Measurements from ENCODE around the gene SLC9C2. TPM values are rescaled to one million over a fixed set of nuclear protein-coding genes. Genes with fewer than 3 reads are reported as not detected.

The SLC9C2 gene
- total RNA-seq, 1 experiment from 2014 or later: not detected

- intact Hi-C loops (cut with micrococcal nuclease; ENCODE audit: unreplicated experiment) (no loop called here), in situ Hi-C loops (cut with HindIII; ENCODE audit: low pct_unique_long_range_greater_than_20kb, low sequenced_read_pairs) (no loop called here)
- Histone ChIP-seq H3K4me3 (ENCODE audit: low read depth in 2 of 2, low read length in 2 of 2) (no peak overlapping the region), H3K27me3 (ENCODE audit: control insufficient read depth, insufficient read depth, low read length) (no peaks in the 10 kb centered on the region; the same call in 1 of the 2 replicates), H3K27ac (ENCODE audit: low read length) (no peak overlapping the region), H3K4me1 (ENCODE audit: control insufficient read depth, insufficient read depth, low read length) (no peaks in the 10 kb centered on the region), H3K9me3 (ENCODE audit: control insufficient read depth, insufficient read depth, low read depth, low read length) (no peaks in the 10 kb centered on the region), H3K36me3 (ENCODE audit: control insufficient read depth, insufficient read depth, low read length) (no peaks in the 10 kb centered on the region)
- TF ChIP-seq TCF7L2 (IDR thresholded peaks at IDR 0.05; ENCODE audit: low read depth, low read length) (no peak), POLR2AphosphoS5 (IDR thresholded peaks at IDR 0.05; ENCODE audit: low read depth, low read length) (no peak), REST (IDR thresholded peaks at IDR 0.05; ENCODE audit: insufficient read depth in 1 of 2, low read depth in 2 of 2, low read length in 1 of 2) (no peak), SIN3A (IDR thresholded peaks at IDR 0.05; ENCODE audit: borderline replicate concordance, insufficient read depth, low read depth, low read length) (no peak), CTCF (IDR thresholded peaks at IDR 0.05) (no peak)
- no TSS peak for BruUV-seq (replicated peaks)
- ChIA-PET POLR2A (no interaction called here), CTCF (no interaction called here)
- DNase-seq (ENCODE audit: low read depth, low spot score): no peak
- ATAC-seq: no peak
Measured at GRCh38 chr1:173527151-173527826, 75.6 kb downstream of the SLC9C2 start.

GRCh38 chr1:173525926-173526325 lies 76.9 kb downstream of the SLC9C2 start:
- ChIA-PET CTCF (no interaction called here), POLR2A (no interaction called here)
- ATAC-seq (no peak), DNase-seq (ENCODE audit: low read depth, low spot score) (no peak)
- intact Hi-C loops (cut with micrococcal nuclease; ENCODE audit: unreplicated experiment): no loop called here
- in situ Hi-C loops (cut with HindIII; ENCODE audit: low pct_unique_long_range_greater_than_20kb, low sequenced_read_pairs): no loop called here
- H3K36me3 ChIP-seq (ENCODE audit: control insufficient read depth, insufficient read depth, low read length): no peaks in the 10 kb centered on the region
- no TSS peak for BruUV-seq (replicated peaks)
- no peaks in the 10 kb centered on the region; the same call in 1 of the 2 replicates for H3K27me3 ChIP-seq (ENCODE audit: control insufficient read depth, insufficient read depth, low read length)
- TF ChIP-seq TCF7L2 (IDR thresholded peaks at IDR 0.05; ENCODE audit: low read depth, low read length): no peak
- TF ChIP-seq POLR2AphosphoS5 (IDR thresholded peaks at IDR 0.05; ENCODE audit: low read depth, low read length): no peak
- no peak for TF ChIP-seq CTCF (IDR thresholded peaks at IDR 0.05)
- TF ChIP-seq SIN3A (IDR thresholded peaks at IDR 0.05; ENCODE audit: borderline replicate concordance, insufficient read depth, low read depth, low read length): no peak
- TF ChIP-seq REST (IDR thresholded peaks at IDR 0.05; ENCODE audit: insufficient read depth in 1 of 2, low read depth in 2 of 2, low read length in 1 of 2): no peak
- H3K27ac ChIP-seq (ENCODE audit: low read length): no peak overlapping the region
- H3K9me3 ChIP-seq (ENCODE audit: control insufficient read depth, insufficient read depth, low read depth, low read length): no peaks in the 10 kb centered on the region
- H3K4me3 ChIP-seq (ENCODE audit: low read depth in 2 of 2, low read length in 2 of 2): no peak overlapping the region
- no peaks in the 10 kb centered on the region for H3K4me1 ChIP-seq (ENCODE audit: control insufficient read depth, insufficient read depth, low read length)

Measured in Panc1 (cell line).